HepG2 (cell line): ENCODE data around the gene SLC4A2. TPM values are rescaled to one million over a fixed set of nuclear protein-coding genes. Genes with fewer than 3 reads are reported as not detected.

Experiments
- DBP ChIP-seq: sonication (generic); formaldehyde crosslinking; IDR thresholded peaks from 2 replicates; pipeline ENCODE4 v1.4.0; 2020; ENCODE audit warnings: missing genetic modification reagents; ENCODE audit errors: not compliant biosample characterization
- GATAD1 ChIP-seq: IDR thresholded peaks from 2 replicates; pipeline ENCODE4 v1.6.1; 2016; ENCODE audit warnings: missing genetic modification reagents, missing compliant biosample characterization
- HCFC1 ChIP-seq: fragments of 150-350 bp; IDR thresholded peaks from 2 replicates; pipeline ENCODE4 v1.6.1; 2014; ENCODE audit warnings: low read depth, low read length
- KDM1A ChIP-seq: IDR thresholded peaks from 2 replicates; pipeline ENCODE4 v1.6.1; 2016; ENCODE audit warnings: missing compliant biosample characterization
- KMT2B ChIP-seq: IDR thresholded peaks from 2 replicates; pipeline ENCODE4 v1.6.1; 2016; ENCODE audit warnings: missing genetic modification reagents, missing compliant biosample characterization
- LRRFIP1 ChIP-seq: sonication (generic); formaldehyde crosslinking; conservative IDR thresholded peaks from 2 replicates; pipeline ENCODE4 v1.4.0; 2020; ENCODE audit warnings: missing genetic modification reagents
- MED13 ChIP-seq: sonication (generic); formaldehyde crosslinking; IDR thresholded peaks from 2 replicates; pipeline ENCODE4 v1.5.0; 2020; ENCODE audit warnings: missing genetic modification reagents
- NCOR1 ChIP-seq: fragments of 200-600 bp; sonication (generic); IDR thresholded peaks from 2 replicates; pipeline ENCODE4 v1.7.0; 2017; ENCODE audit warnings: antibody characterized with exemption, low read length, borderline replicate concordance
- PAX8 ChIP-seq: sonication (generic); formaldehyde crosslinking; IDR thresholded peaks from 2 replicates; pipeline ENCODE4 v1.8.0; 2022; ENCODE audit warnings: mild to moderate bottlenecking, missing genetic modification reagents, borderline replicate concordance
- ZBTB1 ChIP-seq: sonication (generic); formaldehyde crosslinking; IDR thresholded peaks from 2 replicates; pipeline ENCODE4 v1.4.0; 2020; ENCODE audit warnings: missing genetic modification reagents, borderline replicate concordance
- ZBTB39 ChIP-seq: sonication (generic); formaldehyde crosslinking; IDR thresholded peaks from 2 replicates; pipeline ENCODE4 v1.5.0; 2020; ENCODE audit warnings: missing genetic modification reagents
- ZNF142 ChIP-seq: sonication (generic); formaldehyde crosslinking; IDR thresholded peaks from 2 replicates; pipeline ENCODE4 v1.4.0; 2020; ENCODE audit warnings: missing genetic modification reagents
- ZNF773 ChIP-seq: sonication (generic); formaldehyde crosslinking; IDR thresholded peaks from 2 replicates; pipeline ENCODE4 v1.4.0; 2020; ENCODE audit warnings: missing genetic modification reagents, borderline replicate concordance
- ZSCAN21 ChIP-seq: sonication (generic); formaldehyde crosslinking; IDR thresholded peaks from 2 replicates; pipeline ENCODE4 v1.8.0; 2022; ENCODE audit warnings: mild to moderate bottlenecking, missing genetic modification reagents, moderate library complexity, borderline replicate concordance
- polyA plus RNA-seq, 8 experiments: library from polyadenylated mRNA; depleted of rRNA in 3 of 8; stranded (reverse) in 7 of 8; unstranded in 1 of 8; fragments of >200 nt; fragmentation: Illumina TruSeq in 4 of 8; extraction: Trizol in 4 of 8; gene quantifications; 2 replicates each; pipeline versions ENCODE4 v1.2.1 to v1.2.3, GENCODE V29; 2011 to 2016; ENCODE audit warnings: low read depth in 4 of 8, missing spikeins in 1 of 8, mixed read lengths in 1 of 8; ENCODE audit not compliant: insufficient read depth in 1 of 8
- total RNA-seq, 5 experiments: library from RNA; depleted of rRNA; stranded (reverse); fragments of >200 nt; fragmentation: Illumina TruSeq; extraction: Trizol; gene quantifications; 2 replicates each; pipeline ENCODE4 v1.2.3, GENCODE V29; 2016; ENCODE audit warnings: low read depth in 1 of 5
- TF ChIP-seq, protein P1 (sequence below): sonication (generic); formaldehyde crosslinking; IDR thresholded peaks from 2 replicates; pipeline ENCODE4 v1.4.0; 2020; ENCODE audit warnings: missing genetic modification reagents

Gene SLC4A2
- total and polyA plus RNA-seq, 2 of the 13 experiments (the other 11 are each of a cell fraction or from before 2014, with no cell fraction given): 51.9 to 73.4 TPM

DNA sequence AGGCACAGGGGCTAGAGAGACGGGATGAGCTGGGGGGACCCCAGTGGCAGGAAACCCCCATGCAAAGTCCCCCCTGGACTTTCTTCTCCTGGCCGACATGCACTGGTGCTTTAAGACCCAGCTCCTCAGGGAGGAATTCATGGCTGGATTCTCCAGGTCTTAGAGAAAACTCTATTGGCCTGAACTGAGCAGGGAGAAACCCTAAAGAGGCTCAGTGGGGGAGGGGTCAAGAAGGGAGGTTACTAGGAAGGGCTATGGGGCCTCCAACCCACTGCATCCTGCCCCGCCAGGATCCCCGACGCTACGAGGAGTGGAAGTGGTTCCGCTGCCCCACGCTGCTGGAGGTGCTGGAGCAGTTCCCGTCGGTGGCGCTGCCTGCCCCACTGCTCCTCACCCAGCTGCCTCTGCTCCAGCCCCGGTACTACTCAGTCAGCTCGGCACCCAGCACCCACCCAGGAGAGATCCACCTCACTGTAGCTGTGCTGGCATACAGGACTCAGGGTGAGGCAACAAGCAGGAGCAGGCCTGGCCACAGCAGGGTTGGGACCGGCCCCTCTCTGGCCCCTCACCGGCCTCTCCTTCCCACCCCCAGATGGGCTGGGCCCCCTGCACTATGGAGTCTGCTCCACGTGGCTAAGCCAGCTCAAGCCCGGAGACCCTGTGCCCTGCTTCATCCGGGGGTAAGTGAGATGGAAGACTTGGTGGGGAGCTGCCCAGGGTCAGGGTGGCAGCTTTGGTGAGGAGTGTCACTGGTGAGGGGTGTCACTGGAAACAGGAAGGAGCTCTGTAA is 48.9 kb upstream of the SLC4A2 start (continued):
- TF ChIP-seq, protein P1, sequence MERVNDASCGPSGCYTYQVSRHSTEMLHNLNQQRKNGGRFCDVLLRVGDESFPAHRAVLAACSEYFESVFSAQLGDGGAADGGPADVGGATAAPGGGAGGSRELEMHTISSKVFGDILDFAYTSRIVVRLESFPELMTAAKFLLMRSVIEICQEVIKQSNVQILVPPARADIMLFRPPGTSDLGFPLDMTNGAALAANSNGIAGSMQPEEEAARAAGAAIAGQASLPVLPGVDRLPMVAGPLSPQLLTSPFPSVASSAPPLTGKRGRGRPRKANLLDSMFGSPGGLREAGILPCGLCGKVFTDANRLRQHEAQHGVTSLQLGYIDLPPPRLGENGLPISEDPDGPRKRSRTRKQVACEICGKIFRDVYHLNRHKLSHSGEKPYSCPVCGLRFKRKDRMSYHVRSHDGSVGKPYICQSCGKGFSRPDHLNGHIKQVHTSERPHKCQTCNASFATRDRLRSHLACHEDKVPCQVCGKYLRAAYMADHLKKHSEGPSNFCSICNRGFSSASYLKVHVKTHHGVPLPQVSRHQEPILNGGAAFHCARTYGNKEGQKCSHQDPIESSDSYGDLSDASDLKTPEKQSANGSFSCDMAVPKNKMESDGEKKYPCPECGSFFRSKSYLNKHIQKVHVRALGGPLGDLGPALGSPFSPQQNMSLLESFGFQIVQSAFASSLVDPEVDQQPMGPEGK (CRISPR knock-in tag): peak; percentile 70; the same call in 1 of the 2 replicates
- TF ChIP-seq PAX8 (CRISPR knock-in tag): no peak
- no peak for TF ChIP-seq DBP (CRISPR knock-in tag)
- no peak for TF ChIP-seq LRRFIP1 (CRISPR knock-in tag)
- TF ChIP-seq ZNF142 (CRISPR knock-in tag): 0 out of 2 replicates have a peak, but pooled peaks have one; percentile 29
- no peak for TF ChIP-seq KDM1A
- TF ChIP-seq MED13 (CRISPR knock-in tag): no peak
- no peak for TF ChIP-seq ZBTB39 (CRISPR knock-in tag)
- TF ChIP-seq GATAD1 (CRISPR knock-in tag): no peak
- TF ChIP-seq ZNF773 (CRISPR knock-in tag): no peak
- TF ChIP-seq HCFC1: no peak
- no peak for TF ChIP-seq KMT2B (CRISPR knock-in tag)
- TF ChIP-seq ZBTB1 (CRISPR knock-in tag): no peak
- no peak for TF ChIP-seq NCOR1
- no peak for TF ChIP-seq ZSCAN21
